Fibroblast of mammary gland (primary cell): ENCODE measurements around the gene CNOT4.

ENCODE experiments used
- DNase-seq: peaks from one replicate; pipeline ENCODE4 v3.0.0-alpha.2; 2010; ENCODE audit warnings: low read depth
- H3K4me3 ChIP-seq: 2 replicates; pipeline ENCODE4 v1.5.1; 2011; ENCODE audit warnings: low read depth, mild to moderate bottlenecking, low read length, moderate library complexity; ENCODE audit not compliant: control insufficient read depth
- CTCF ChIP-seq: conservative IDR thresholded peaks from 2 replicates; pipeline ENCODE4 v1.5.1; 2011; ENCODE audit warnings: low read depth, low read length, inconsistent platforms; ENCODE audit not compliant: control insufficient read depth, insufficient read depth

The CNOT4 gene

GRCh38 chr7:135342887-135343286 is 167.0 kb downstream of the CNOT4 start:
- no peak for DNase-seq
- TF ChIP-seq CTCF, result no peak
- no peak overlapping the region for H3K4me3 ChIP-seq

GRCh38 chr7:135341049-135341448 is 168.9 kb downstream of the CNOT4 start:
- no peak for TF ChIP-seq CTCF
- no peak for DNase-seq
- H3K4me3 ChIP-seq, result no peak overlapping the region

GRCh38 chr7:135337977-135338550 is 171.8 kb downstream of the CNOT4 start:
- TF ChIP-seq CTCF, result no peak
- no peak overlapping the region for H3K4me3 ChIP-seq
- DNase-seq, result no peak

- no peak for TF ChIP-seq CTCF
- no peak overlapping the region for H3K4me3 ChIP-seq
These were observed 172.4 kb downstream of the CNOT4 start for GRCh38 chr7:135337506-135337905.

GRCh38 chr7:135335628-135336139 is 174.2 kb downstream of the CNOT4 start:
- DNase-seq, result peak; percentile 45
- peak; percentile 27 for TF ChIP-seq CTCF
- no peak overlapping the region for H3K4me3 ChIP-seq

More at GRCh38 chr7:135337506-135337905, 172.4 kb downstream of the CNOT4 start:
- DNase-seq, result no peak

- TF ChIP-seq CTCF, result no peak
- H3K4me3 ChIP-seq, result no peak overlapping the region
- no peak for DNase-seq
These were observed 174.9 kb downstream of the CNOT4 start for GRCh38 chr7:135334830-135335543.
